ENCODE data around the gene ZSCAN29.

Gene ZSCAN29

DNA sequence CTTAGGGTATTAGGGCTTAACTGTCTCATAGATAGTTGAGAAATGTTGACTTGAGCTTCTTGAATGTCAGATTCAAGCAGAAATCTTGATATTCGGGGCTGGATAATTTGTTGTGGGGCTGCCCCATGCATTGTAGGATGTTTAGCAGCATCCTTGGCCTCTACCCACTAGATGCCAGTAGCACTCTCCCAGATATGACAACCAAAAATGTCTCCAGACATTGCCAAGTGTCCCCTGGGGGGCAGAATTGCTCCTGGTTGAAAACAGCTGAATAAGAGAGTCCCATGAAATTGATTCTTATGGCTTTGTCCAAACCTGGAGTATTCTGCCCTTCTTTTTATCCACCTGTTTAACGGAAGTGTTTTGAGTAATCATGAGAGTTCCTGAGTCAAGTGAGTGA is 24.5 kb downstream of the ZSCAN29 start:
- no peak for DNase-seq

DNA sequence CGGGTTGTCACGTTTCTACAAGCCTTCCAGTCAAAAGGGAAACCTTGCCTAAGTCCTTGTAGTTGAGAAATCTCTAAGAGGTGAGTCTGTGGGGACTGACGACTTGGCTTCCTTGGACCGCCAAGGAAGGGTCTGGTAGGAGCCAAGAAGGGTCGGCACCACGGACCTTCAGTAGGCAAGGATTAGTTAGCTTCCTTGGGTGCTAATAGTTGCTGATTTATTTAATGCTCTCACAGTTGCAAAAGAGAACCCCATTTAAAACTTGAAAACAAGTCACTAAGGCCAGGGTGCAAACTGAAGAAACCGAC is 40.1 kb downstream of the ZSCAN29 start:
- DNase-seq = no peak

DNA sequence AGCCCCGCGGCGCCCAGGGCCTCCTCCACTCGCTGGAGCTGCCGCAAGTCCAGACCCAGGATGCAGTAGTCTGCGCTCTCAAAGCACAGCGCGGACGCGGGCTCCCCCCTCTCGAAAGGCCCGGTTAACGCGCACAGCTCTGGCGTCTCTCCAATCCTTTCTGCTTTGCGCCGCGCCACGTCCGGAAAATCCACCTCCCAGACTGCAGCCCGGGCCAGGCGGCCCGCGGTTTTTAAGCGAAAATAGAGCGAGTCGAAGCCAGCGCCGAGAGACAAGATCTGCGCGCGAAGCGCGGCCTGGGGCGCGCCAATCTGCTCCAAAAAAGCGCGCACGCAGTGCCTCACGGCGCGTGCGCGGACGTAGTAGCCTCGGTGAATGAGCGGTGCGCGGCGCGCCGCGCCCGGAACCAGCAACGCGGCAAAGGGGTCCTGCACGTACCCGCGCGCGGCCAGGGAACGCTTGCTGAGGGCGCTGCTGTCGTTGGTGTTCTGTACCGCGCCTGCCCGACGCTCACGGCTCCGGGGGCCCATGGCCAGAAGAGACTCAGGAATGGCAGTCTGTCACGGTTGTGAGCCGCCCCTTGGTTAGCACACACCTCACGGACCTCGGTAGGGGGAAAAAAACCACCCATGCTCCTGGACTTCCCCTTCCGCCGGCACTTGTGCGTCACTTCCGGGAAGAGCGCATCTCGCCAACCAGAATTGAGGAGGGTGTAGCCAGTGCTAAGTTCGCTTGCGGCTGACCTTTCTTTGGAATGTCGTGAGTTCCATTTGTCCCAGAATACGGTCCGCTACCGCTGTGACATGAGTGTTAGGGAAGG is 40.7 kb downstream of the ZSCAN29 start, which contains the start of gene LCMT2:
LCMT2 (minus strand) TSS at position 614 of the 820 bp plus-strand sequence; CDS start at position 530, 84 bp downstream.
- DNase-seq = peak; percentile 96

DNA sequence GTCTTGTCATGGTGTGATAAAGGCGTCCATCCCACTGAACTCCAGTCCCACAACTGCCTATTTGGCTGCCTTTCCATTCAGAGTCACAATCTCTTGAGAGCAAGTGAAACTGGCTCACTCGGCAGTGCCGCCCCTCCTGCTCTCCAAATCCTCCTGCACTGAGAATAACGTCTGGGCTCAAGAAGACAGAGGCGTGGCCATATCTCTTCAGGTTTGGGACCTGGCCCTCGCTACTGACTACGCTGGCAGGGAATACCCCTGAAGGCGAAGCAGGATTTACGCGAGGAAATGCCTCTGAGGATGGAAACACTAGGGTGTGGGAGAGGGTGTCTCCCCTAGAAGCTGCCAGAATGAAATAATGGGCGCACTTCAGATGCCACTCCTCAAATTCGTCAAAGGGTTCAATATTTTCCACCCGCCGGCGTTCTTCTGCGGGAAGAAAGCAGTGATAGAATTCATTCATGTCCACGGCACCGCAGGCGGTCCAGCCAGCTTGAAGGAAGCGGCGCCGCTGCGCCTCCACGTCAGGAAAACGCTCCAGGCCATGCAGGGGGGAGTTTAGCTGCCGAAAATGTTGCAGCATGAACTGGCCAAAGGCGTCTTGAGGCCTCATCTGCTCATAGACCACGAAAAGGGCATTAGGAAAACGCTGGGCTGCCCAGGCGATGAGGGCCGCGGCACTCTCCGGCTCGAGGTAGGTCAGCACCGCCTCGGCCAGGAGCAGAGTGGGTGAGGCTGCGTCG is 41.5 kb downstream of the ZSCAN29 start:
- DNase-seq = peak; percentile 63

DNA sequence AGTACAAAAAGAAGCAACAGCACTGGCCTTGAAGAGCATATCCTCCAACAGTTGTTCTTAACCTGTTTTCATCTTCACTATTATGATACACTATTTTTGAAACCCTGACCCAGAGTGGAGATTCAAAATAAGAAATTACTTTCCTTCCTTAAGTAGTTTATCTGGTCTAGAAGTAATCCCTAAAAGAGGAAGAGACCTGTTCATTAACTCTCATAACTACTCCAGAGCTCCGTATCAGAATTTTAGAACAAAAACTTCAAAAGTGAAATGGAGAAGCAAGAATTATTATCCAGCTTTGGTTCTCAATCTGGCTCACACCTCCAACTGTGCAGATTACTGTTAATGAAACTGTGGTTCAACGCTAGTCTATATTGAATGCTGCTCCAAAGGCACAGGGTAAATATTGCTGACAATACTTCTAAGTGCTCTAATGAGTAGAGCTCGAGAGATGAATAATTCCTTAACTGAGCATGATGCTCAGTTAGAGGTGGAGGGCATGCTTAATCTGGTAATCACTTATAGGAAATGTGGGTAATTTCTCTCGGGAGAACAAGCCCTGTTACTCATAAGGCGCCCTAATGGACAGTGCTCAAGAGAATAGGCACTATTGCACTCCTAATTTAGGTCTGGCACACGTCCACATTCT is 45.7 kb downstream of the ZSCAN29 start:
- DNase-seq = no peak

DNA sequence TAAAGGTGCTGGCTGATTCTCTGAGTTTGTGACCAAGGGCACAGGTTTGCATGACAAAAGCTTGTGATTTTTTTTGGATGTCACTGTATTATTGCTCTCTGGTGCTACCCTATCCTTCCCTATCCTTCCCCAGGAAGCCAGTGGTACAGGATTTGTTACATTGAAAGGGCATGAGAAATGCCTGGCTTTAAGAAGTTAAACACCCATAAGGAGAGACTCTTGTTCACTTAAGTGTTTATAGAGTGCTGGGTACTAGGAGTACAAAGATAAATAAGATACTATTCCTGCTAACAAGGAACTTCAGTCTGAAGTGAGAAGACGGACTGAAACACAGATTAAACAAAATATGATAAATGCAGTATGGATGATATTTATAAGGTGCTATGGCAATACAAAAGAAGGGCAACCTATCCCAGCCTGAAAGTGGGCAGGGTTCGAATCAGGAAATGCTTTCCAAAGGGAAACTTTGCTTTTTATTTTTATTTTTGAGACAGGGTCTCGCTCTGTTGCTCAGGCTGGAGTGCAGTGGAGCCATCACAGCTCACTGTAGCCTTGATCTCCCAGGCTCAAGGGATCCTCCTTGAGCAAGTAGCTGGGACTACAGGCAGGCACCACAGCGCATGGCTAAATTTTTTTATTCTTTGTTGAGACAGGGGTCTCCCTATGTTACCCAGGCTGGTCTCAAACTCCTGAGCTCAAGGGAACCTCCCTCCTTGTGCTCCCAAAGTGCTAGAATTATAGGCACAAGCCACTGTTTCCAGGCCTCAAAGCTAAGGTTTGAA is 51.7 kb downstream of the ZSCAN29 start:
- no peak for DNase-seq

DNA sequence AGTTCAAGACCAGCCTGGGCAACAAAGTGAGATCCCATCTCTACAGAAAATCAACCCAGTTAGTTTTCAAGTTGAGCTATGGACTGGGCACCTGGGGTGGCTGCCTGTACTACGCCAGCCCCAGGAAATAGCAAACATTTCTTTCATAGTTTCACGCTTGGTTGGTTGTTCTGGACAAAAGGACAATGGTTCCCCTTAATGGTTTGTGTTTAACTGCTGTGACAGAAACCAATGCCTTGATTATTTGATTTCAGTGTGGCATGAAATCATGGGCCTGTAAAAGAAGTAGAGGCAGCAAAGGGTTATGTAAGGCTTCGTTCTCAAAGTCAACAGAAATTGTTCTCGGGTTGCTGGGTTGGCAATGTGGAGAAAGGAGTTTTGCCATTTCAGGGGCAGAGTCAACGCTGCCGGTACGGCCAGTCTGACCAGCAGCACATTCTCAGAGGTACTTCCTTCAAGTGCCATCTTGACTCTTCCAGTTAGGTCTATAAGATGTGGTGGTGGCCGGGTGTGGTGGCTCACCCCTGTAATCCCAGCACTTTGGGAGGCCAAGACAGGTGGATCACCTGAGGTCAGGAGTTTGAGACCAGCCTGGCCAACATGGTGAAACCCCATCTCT is 53.2 kb downstream of the ZSCAN29 start:
- no peak for DNase-seq

DNA sequence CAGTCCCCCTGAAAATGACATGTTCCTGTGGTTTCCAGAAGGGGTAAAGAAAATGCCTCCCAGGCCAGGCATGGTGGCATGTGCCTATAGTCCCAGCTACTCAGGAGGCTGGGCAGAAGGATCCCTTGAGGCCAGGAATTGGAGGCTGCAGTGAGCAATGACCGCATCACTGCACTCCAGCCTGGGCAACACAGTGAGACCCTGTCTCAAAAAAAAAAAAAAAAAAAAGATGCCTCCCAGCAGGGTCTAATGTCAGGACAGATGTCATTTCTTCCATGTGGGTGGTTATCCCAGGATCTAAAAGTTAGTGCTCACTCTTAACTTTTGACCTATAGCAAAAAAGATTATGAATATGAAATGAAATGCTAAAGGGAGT is 53.9 kb downstream of the ZSCAN29 start:
- no peak for DNase-seq

DNA sequence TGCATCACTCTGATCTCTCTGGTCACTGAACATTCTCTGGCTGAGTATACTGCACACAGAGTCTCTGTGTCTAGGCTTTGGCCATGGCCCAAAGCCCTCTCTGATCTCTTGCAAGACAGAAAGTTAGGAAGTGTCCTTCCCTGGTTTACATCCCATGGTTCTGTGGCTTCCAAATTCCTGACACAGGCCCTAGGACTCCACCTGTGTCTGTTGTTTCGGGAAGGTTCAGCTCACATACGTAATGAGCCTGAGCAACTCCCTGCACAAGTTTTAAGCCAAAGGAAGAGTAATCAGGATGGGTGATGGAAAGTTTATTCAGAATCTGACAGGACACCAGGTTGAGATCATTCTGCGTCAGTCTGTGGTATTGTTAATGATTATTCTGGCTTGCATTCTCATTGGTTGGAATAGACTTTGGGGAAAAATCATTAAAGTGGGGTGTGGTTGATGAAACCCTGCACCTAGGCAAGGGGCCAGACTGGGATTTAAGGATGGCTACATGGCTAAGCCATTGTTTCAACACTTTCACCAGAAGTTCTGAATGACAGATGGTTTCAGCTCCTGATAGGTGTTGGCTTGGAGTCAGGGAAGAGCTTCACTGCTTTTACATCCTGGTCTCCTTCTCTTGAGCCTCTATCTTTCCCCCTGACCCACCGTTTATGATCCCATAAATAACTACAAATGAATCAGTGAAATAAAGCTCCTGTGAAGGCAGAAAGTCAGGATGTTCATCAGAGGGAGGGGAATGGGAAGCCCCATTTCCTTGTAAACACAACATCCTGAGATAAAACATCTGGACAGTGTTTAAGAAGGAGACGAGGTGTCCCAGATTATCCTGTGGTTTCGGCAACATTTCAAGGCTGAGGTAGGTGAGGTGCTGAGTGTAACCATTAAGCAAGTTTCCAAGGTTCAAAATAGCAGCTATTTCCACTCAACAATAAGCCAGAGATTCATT is 54.5 kb downstream of the ZSCAN29 start:
- DNase-seq = no peak

DNA sequence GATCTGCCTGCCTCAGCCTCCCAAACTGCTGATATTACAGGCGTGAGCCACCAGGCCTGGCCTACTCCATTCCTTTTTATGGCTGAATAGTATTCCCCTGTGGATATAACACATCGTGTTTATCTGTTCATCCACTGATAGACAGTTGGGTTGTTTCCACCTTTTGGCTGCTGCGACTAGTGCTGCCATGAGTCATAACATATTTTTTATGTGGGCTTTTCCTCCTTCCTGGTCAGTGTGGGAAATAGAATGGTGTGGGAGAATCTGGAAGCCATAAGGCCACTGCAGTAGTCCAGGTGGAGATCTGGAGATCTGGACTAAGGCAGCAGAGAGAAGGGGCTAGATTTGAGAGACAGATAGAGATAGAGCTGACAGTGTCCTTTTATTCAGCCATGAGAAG is 56.7 kb downstream of the ZSCAN29 start:
- DNase-seq = no peak

DNA sequence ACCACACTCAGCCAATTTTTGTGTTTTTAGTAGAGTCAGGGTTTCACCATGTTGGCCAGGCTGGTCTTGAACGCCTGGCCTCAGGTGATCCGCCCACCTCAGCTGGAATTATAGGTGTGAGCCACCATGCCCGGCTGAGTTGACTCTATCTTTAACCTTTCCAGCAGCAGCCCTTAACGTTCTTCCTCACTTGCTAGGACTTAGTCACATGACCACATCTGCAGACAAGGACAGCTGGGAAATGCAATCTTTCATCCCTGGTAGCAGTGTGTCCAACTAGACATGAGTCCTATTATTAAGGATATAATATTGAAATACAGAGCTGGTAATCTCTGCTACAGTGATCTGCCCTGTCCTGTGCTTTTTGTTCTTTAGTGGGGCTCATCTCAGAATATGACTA is 58.5 kb downstream of the ZSCAN29 start:
- no peak for DNase-seq
